Measurements from ENCODE around the gene GJD4.

GRCh38 chr10:35573796-35574195 lies 31.3 kb upstream of the GJD4 start:
- no peak for TF ChIP-seq TAF1 (IDR thresholded peaks at IDR 0.05; ENCODE audit: borderline replicate concordance, low read depth, low read length)
- TF ChIP-seq POLR2A (IDR thresholded peaks at IDR 0.05; ENCODE audit: low read depth, low read length): no peak

All from GM12892 (cell line).